H1 (cell line): ENCODE results near the gene ID2. TPM values are rescaled to one million over a fixed set of nuclear protein-coding genes. Genes with fewer than 3 reads are reported as not detected.

Experiments
- CBX8 ChIP-seq: fragments of 300-800, 300-1000 bp; sonication (generic); IDR thresholded peaks from 2 replicates; pipeline ENCODE4 v1.7.1; 2016; ENCODE audit warnings: low read depth, low read length, borderline replicate concordance
- CHD1 ChIP-seq: IDR thresholded peaks from 2 replicates; pipeline ENCODE4 v1.6.1; 2012; ENCODE audit warnings: low read depth, low read length, improper control_type of control experiment
- POLR2A ChIP-seq, 2 experiments: IDR thresholded peaks; 1 replicate in 1 of 2; 2 replicates in 1 of 2; pipeline ENCODE4 v1.6.1; 2011; ENCODE audit warnings: low read depth in 2 of 2, low read length in 2 of 2, mild to moderate bottlenecking in 2 of 2; ENCODE audit errors: control extremely low read depth in 1 of 2
- SRF ChIP-seq: IDR thresholded peaks from 2 replicates; pipeline ENCODE4 v1.6.1; 2011; ENCODE audit warnings: mild to moderate bottlenecking, low read depth, low read length, moderate library complexity
- TBP ChIP-seq: IDR thresholded peaks from 2 replicates; pipeline ENCODE4 v1.6.1; 2011; ENCODE audit warnings: low read depth, low read length, improper control_type of control experiment
- TEAD4 ChIP-seq: IDR thresholded peaks from 2 replicates; pipeline ENCODE4 v1.6.1; 2012; ENCODE audit warnings: low read depth, low read length, inconsistent platforms, mixed read lengths
- polyA plus RNA-seq, 7 experiments: library from polyadenylated mRNA; depleted of rRNA in 3 of 7; stranded (reverse) in 5 of 7; unstranded in 2 of 7; fragments of >200 nt in 5 of 7; fragments of 200-250 nt in 2 of 7; gene quantifications; 1 replicate in 5 of 7; 2 replicates in 1 of 7; 4 replicates in 1 of 7; pipeline versions ENCODE4 v1.2.1 to v1.2.3, GENCODE V29; 2011 to 2013; ENCODE audit warnings: missing spikeins in 2 of 7, mixed read lengths in 2 of 7
- total RNA-seq: library from RNA; stranded (reverse); fragmentation: NEBNext Ultra II Directional; extraction: Animal tissue kit (Norgen Biotek cat#: 25700); gene quantifications from 2 replicates; pipeline ENCODE4 v1.2.1, GENCODE V29; 2021
- TF ChIP-seq, protein P1 (sequence below): IDR thresholded peaks from 2 replicates; pipeline ENCODE4 v1.6.1; 2012; ENCODE audit warnings: low read length, inconsistent platforms
- TF ChIP-seq, protein P2 (sequence below): IDR thresholded peaks from 2 replicates; pipeline ENCODE4 v1.6.1; 2011; ENCODE audit warnings: low read length, improper control_type of control experiment

Gene ID2
- total and polyA plus RNA-seq, 2 of the 8 experiments (the other 6 are each of a cell fraction or from before 2014, with no cell fraction given), result 36.7 to 214 TPM

DNA sequence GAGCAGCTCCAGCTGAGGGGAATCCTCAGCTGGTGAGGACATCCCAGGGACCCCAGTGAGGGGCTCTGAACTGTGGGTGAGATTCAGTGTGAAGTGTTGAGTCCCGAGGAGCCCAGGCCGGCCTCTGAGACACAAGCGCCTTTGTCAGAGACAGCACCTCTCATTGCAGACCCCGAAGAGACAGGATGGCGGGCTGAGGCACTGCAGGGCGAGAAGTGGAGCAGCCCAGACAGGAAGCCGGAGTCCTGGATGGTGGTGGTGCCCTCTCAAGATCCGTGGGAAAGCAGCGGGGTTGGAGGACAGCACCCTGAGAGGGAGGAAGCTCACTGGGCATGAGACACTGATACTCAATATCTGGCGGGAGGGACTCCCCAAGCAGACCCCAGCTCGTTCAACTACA, 49.1 kb upstream of the ID2 start (continued):
- TF ChIP-seq, protein P1, sequence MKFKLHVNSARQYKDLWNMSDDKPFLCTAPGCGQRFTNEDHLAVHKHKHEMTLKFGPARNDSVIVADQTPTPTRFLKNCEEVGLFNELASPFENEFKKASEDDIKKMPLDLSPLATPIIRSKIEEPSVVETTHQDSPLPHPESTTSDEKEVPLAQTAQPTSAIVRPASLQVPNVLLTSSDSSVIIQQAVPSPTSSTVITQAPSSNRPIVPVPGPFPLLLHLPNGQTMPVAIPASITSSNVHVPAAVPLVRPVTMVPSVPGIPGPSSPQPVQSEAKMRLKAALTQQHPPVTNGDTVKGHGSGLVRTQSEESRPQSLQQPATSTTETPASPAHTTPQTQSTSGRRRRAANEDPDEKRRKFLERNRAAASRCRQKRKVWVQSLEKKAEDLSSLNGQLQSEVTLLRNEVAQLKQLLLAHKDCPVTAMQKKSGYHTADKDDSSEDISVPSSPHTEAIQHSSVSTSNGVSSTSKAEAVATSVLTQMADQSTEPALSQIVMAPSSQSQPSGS, result no peak
- TF ChIP-seq CBX8 (no peak), SRF (no peak), POLR2A (IDR thresholded peaks at IDR 0.05; ENCODE audit: control extremely low read depth in 1 of 2, low read depth in 2 of 2, low read length in 2 of 2) (no peak), CHD1 (no peak), TEAD4 (no peak), TBP (no peak)
- TF ChIP-seq, protein P2, sequence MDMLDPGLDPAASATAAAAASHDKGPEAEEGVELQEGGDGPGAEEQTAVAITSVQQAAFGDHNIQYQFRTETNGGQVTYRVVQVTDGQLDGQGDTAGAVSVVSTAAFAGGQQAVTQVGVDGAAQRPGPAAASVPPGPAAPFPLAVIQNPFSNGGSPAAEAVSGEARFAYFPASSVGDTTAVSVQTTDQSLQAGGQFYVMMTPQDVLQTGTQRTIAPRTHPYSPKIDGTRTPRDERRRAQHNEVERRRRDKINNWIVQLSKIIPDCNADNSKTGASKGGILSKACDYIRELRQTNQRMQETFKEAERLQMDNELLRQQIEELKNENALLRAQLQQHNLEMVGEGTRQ, result no peak
